ENCODE results near the gene CHD1L. TPM values are rescaled to one million over a fixed set of nuclear protein-coding genes. Genes with fewer than 3 reads are reported as not detected.

Gene CHD1L
- total and polyA plus RNA-seq, 2 of the 13 experiments (the other 11 are each of a cell fraction or from before 2014, with no cell fraction given), result 74.3 to 111 TPM

DNA sequence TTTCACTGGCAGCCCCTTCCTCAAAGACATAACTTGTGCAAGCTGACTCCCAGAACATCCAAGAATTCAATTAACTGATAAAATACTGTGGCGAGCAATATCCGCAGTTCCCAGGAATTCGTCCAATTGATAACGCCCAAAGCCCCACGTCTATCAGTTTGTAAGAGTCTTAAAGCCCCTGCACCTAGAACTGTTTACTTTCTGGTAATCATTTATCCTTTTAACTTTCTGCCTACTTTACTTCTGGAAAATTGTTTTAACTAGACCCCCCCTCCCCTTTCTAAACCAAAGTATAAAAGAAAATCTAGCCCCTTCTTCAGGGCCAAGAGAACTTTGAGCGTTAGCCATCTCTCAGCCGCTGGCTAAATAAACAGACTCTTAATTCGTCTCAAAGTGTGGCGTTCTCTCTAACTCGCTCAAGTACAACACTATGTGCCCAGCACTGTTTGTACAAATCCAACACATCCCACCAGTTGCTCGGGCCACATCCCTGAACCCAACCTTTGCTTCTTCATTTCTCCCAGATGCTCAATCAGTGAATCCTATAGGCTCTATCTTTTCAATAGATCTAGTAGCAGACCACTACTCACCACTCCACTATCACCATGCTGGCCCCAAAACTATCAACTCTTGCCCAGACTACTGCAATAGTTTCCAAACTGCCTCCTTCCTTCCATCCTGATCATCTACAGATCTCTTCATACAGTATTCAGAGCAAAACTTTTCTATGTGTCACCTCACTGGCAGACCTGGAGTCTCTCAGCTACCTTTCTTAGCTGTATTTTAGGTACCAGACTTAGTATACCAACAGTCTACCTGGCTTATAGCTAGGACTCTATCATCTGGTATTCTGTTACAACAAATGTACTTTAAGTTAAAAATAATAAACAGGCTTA, 3.3 kb upstream of the CHD1L start (continued):
- TF ChIP-seq ARID4A (CRISPR knock-in tag; IDR thresholded peaks at IDR 0.05; ENCODE audit: borderline replicate concordance) (peak; percentile 16; the same call in 1 of the 2 replicates), SALL2 (CRISPR knock-in tag; IDR thresholded peaks at IDR 0.05) (no peak), ZNF510 (CRISPR knock-in tag; IDR thresholded peaks at IDR 0.05; ENCODE audit: low read depth) (no peak), HNF4A (CRISPR knock-in tag; IDR thresholded peaks at IDR 0.05) (peak; percentile 80), ZNF354B (CRISPR knock-in tag; IDR thresholded peaks at IDR 0.05) (no peak), EZH2 (conservative IDR thresholded peaks at IDR 0.05; ENCODE audit: low read depth, low read length) (no peak), SNRNP70 (IDR thresholded peaks at IDR 0.05; ENCODE audit: low read depth, low read length) (no peak), NFIC (IDR thresholded peaks at IDR 0.05; ENCODE audit: low read length) (peak; percentile 79), THYN1 (CRISPR knock-in tag; IDR thresholded peaks at IDR 0.05; ENCODE audit: borderline replicate concordance, low read depth) (0 out of 2 replicates have a peak, but pooled peaks have one; percentile 36), CEBPG (CRISPR knock-in tag; IDR thresholded peaks at IDR 0.05) (peak; percentile 4; the same call in 1 of the 2 replicates), HHEX (CRISPR knock-in tag; IDR thresholded peaks at IDR 0.05) (no peak)
- TF ChIP-seq, protein P1, sequence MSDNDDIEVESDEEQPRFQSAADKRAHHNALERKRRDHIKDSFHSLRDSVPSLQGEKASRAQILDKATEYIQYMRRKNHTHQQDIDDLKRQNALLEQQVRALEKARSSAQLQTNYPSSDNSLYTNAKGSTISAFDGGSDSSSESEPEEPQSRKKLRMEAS (IDR thresholded peaks at IDR 0.05), result peak; percentile 44; the same call in 1 of the 2 replicates
